Medulla oblongata (tissue), 1 donor: ENCODE measurements around the gene FAM78A.

Source experiments
- DNase-seq: peaks from one replicate; pipeline ENCODE4 v3.0.0-alpha.2; 2015; ENCODE audit errors: extremely low spot score

Gene FAM78A

GRCh38 chr9:131303381-131304321 is 27.3 kb upstream of the FAM78A start:
- no peak for DNase-seq

DNA sequence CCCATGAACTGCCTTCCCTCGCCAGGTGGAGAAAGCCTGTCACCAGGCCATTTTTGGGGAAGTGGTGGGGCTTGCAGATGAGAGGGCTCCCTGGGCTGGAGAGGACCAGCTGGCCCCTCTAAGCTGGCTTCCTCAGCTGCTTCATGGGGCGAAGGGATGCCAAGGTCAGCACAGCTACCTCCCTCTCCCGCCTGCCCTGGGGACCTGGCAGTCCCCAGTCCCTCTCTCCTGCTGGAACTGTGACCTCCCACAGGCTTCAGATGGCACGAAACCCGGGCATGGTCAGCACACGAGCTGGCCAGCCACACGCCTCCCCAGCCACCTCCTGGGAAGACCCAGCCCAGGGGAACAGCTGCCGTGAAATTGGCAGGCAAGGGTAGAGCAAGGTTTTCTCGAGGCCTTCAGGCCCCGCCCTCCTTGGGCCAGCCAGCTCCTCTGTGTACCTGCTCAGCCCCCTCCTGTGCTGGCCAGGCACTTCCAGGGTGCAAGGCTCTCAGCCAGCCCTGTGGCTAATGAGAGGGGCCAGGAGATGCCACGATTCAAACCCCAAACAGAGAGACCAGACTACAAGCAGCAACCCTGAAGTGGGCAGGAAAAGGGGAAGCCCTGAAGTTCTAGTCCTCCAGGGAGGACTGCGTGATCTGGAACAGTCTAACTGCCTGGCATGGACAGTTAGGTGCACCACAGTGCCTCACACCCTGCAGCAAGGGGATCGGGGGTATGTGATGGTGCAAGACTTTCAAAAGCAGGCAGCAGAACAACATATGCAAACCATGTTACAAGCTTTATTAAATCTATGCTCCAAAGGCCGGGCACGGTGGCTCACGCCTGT is 26.1 kb upstream of the FAM78A start:
- DNase-seq: no peak

DNA sequence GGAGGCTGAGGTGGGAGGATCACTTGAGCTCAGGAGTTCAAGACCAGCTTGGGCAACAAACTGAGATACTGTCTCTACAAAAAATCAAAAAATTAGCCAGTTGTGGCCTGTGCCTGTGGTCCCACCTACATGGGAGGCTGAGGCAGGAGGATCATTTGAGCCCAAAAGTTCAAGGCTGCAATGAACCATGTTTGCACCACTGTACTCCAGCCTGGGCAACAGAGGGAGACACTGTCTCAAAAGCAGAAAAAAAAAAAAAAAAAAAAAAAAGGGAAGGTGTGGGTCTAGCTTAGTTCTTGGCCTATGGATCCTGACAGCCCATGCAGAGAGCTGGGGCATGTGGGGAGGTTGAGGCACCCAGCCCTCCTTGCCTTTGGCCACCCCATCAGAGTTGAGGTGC is 24.1 kb upstream of the FAM78A start:
- no peak for DNase-seq

GRCh38 chr9:131299961-131300347 is 23.6 kb upstream of the FAM78A start:
- no peak for DNase-seq

- no peak for DNase-seq
These were observed 23.1 kb upstream of the FAM78A start for GRCh38 chr9:131299346-131299960.

DNA sequence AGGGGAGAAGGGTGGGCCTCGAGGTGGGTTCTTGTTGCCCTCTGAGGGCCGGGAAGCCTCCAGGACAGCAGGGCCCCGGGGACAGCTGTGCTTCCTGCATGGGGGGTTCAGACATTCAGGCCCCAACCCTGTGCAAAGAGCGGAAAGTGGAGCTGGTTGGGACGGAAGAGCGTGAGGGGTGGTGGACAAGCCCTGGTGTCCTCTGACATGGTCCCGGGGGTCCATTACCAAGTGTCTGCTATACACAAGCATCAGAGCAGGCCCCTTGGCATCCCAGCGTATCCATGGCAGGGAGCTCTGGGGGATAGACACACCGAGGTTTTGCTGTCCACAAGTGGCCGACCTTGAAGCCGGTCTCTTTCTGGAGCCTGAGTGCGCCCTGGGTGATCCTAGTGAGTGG is 22.5 kb upstream of the FAM78A start:
- no peak for DNase-seq

- no peak for DNase-seq
These were observed 22.0 kb upstream of the FAM78A start for GRCh38 chr9:131298341-131298740.

DNA sequence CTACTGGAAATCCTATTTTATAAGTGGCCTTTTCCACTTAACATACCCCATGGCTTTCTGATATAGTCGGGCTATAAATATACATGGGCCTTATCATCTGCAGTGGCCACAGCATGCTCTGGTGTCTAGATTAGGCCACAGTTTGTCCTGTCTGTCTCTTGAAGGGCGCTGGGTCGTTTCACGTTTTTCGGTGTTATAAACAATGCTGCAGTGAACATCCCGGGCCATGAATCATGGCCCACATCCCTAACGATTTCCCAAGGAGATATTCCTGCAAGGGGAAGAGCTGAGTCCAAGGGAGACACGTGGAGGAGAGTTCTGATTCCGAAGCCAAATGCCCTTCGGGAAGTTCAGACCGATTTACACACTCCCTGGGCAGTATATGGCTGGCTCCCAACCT is 21.6 kb upstream of the FAM78A start:
- no peak for DNase-seq

- no peak for DNase-seq
These were observed 20.7 kb upstream of the FAM78A start for GRCh38 chr9:131296906-131297500.

GRCh38 chr9:131296460-131296859 is 20.1 kb upstream of the FAM78A start:
- DNase-seq: no peak

- no peak for DNase-seq
These were observed 16.6 kb upstream of the FAM78A start for GRCh38 chr9:131292937-131293336.

GRCh38 chr9:131291795-131292315 is 15.5 kb upstream of the FAM78A start:
- no peak for DNase-seq

GRCh38 chr9:131290767-131291370 is 14.6 kb upstream of the FAM78A start:
- DNase-seq: no peak

DNA sequence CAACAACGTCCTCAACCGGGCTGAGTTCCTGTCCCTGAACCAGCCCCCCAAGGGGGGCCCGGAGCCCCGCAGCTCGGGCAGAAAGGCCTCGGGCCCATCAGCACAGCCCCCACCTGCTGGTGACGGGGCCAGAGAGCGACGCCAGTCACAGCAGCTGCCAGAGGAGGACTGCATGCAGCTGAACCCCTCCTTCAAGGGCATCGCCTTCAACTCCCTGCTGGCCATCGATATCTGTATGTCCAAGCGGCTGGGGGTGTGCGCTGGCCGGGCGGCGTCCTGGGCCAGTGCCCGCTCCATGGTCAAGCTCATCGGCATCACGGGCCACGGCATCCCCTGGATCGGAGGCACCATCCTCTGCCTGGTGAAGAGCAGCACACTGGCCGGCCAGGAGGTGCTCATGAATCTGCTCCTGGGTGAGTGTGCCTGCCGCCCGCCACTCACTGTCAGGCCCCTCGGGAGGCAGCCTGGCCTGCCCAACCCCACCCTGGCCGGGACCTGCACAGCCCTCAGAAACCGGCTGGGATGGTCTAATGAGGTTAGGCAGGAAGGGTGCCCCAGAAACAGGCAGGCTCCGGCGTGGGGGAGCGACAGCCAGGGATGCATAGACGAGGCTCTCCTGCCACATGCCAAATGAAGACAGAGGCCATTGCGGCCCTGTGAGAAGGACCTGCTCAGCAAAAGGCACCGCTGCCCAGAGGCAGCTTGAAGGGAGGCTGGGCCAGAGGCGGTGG is 13.9 kb upstream of the FAM78A start:
- DNase-seq: no peak

- DNase-seq: peak; percentile 88
These were observed 13.2 kb upstream of the FAM78A start, which contains the start of gene PLPP7 for GRCh38 chr9:131289301-131290035. Gene PLPP7, plus strand, starts transcription at chr9:131289723. Its CDS starts 275 bp downstream, at chr9:131289998.

DNA sequence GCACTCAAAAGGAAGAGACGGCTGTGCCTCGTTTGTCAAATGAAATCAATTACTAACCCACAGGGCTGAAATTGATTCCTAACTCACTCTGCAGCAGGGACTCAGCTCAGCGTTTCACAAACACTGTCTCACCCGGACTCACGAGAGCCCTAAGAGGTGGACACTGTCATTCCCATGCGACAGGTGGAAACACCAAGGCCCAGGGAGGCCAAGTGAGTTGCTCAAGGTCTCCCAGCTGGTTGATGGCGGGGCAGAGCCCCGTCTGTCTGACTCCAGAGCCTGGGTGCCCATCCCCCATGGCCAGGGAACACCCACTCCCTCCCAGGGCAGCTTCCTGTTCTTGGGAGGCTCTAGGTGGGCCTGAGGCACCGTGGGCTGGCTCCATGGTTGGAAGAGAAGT is 11.9 kb upstream of the FAM78A start:
- DNase-seq: no peak

DNA sequence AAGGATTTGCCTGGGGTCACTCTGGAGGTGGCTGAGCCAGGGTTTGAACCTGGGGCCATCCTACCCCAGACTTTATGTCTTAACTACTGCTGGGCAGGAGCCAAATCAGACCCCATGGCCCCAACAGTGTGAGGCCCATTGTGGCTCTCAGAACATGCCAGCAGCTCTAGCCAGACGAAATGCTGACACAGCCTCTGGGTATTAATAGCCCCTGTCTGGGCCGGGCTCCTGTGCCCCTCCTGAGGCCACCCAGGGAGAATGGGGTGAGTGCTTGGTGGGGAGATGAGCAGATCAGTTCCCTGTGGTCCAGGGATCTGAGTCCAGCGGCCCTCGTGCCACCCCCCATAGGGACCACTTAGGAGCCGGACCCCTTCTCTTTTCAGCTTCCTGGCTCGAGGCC is 11.0 kb upstream of the FAM78A start:
- DNase-seq: no peak

- no peak for DNase-seq
These were observed 8.5 kb upstream of the FAM78A start for GRCh38 chr9:131284856-131285255.

DNA sequence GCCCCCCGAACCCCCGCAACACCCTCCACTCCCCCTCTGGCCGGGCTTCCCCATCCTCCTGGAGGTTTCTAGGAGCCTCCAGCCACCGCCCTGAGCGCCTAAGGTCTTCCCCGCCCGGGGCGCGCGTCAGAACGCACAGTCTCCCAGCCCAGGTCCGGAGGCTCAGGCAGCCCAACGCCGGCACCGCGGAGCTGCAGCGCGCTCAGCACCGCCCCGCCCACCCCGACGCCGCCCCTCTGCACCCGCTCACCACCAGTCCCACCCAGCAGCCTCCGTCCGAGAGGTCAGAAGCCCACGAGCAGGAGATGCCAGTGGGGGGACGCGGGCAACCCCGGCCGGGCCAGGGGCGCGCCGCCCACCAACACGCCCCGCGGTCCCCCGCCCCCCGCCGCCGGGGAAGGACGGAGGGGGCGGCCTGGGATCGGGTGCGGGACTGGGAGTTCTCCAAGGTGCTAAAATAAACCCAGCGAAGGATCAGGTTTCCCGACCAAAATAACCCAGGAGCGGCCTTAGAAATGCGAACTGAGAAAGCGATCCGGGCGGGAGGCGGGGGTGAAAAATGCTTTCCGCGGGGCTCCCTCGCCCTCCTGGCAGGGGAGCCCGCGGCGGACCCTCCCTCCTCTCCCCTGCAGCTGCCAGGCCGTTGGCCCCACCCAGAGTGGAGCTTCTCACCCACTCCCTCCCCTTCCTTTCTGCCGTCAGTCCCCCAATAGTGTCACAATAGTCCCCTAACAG is 6.5 kb upstream of the FAM78A start:
- no peak for DNase-seq
